HG02763 (cell line): Measurements from ENCODE around the gene POLR2J2.
"Not testable (repeated sequence)": the region's sequence is repeated elsewhere in the genome, so short reads cannot be mapped to it uniquely, and the experiment has no call there.

Experiments used
- ATAC-seq: cut with Tn5 transposase; IDR thresholded peaks from one replicate; pipeline ENCODE4 v1.9.1; 2021; ENCODE audit warnings: mild to moderate bottlenecking, moderate library complexity; ENCODE audit not compliant: unreplicated experiment

POLR2J2 gene

DNA sequence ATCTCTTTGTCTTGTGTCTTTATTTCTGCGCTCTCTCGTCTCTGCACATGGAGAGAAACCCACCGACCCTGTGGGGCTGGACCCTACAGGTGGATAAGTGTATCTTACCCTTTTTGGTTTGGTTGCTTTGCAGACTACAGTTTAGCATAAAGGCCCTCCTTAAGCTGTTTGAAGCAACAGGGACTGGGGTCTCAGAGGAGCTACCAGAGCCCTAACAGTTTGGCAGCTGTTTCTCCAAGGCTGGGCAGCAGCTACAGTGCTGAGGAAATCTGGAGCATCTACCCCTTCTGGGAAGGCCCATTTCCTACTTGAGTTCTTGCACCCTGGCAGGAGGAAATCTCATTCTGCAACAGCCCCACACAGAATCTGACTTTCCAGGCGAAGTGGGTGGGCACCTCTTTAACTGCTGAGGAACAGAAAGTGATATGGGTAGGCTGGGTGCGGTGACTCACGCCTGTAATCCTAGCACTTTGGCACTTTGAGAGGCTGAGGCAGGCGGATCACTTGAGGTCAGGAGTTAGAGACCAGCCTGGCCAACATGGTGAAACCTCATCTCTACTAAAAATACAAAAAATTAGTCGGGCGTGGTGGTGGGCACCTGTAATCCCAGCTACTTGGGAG, 2.1 kb upstream of the POLR2J2 start:
- ATAC-seq: not testable (repeated sequence)

DNA sequence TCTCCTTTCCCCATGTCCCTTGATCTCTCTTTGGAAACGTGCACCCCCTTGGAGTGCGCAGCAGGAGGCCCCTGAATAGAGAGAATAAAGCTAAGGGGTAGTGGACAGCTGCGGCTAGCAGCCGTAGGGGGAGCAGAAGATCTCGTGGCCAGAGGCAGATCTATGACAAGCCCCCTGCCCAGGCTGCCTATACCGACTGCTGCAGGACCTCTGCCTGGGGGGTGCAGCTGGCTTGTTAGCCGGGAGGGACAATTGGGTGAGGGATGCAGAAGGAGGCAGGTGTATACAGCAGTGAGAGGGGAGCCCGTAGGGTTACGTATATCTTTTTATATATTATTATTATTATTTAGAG, 469 bp upstream of the POLR2J2 start:
- ATAC-seq: peak; percentile 22

DNA sequence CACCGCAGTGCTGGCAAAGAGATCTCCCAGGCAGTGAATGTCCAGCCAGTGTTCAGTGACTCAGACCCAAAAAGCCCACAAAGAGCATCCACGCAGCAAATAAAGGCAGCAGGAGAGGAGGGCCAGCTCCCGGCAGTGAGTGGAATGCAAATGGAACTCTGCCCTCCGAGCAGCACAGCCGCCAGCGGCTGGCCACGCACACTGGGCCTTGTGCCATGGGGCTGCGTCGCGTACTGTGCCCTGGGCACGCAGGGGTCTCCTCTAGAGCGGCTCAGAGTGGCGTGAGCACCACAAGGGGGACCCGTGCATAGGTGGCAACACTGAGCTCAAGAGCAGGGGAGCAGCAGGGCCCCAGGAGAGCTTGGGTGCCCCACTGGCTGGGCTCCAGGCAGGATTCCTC, 3.9 kb downstream of the POLR2J2 start:
- ATAC-seq: not testable (repeated sequence)

- not testable (repeated sequence) for ATAC-seq
Observed at GRCh38 chr7:102666850-102667249, 4.6 kb downstream of the POLR2J2 start.

- not testable (repeated sequence) for ATAC-seq
Observed at GRCh38 chr7:102664765-102665164, 6.7 kb downstream of the POLR2J2 start.

- ATAC-seq: not testable (repeated sequence)
Observed at GRCh38 chr7:102649924-102650323, 21.5 kb downstream of the POLR2J2 start, which contains the start of gene SPDYE2B. Gene SPDYE2B (plus strand): TSS chr7:102650319. CDS start chr7:102652349, 2,030 bp downstream.

- not testable (repeated sequence) for ATAC-seq
Observed at GRCh38 chr7:102647813-102648212, 23.6 kb downstream of the POLR2J2 start.

- ATAC-seq: not testable (repeated sequence)
Observed at GRCh38 chr7:102643404-102643803, 28.1 kb downstream of the POLR2J2 start.

- not testable (repeated sequence) for ATAC-seq
Observed at GRCh38 chr7:102642691-102643090, 28.8 kb downstream of the POLR2J2 start, which contains the start of gene UPK3BL1. Gene UPK3BL1 (minus strand): TSS chr7:102642791. CDS start chr7:102642741, 50 bp downstream.

DNA sequence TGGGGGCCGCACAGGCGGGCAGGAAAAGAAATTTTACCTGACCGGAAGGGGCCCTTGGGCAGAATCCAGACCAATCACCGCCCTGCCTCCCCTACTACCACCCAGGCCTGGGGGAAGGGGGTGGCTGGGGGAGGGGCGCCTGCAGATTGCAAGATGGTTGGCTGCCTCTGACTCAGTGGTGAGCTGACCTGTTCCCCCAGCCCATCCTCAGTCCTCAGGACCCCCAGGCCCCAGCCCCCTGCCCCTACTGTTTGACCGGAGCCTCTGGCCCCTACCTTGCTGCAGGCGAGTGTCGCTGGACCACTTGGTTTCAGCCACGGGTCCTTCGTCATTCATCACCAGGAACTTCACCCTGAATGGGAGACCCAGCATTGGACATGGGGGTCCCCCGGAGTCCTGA, 32.6 kb downstream of the POLR2J2 start:
- ATAC-seq: peak; percentile 6

GRCh38 chr7:102636956-102637355, 34.5 kb downstream of the POLR2J2 start:
- ATAC-seq: not testable (repeated sequence)

- ATAC-seq: not testable (repeated sequence)
Observed at GRCh38 chr7:102635354-102635753, 36.1 kb downstream of the POLR2J2 start.

DNA sequence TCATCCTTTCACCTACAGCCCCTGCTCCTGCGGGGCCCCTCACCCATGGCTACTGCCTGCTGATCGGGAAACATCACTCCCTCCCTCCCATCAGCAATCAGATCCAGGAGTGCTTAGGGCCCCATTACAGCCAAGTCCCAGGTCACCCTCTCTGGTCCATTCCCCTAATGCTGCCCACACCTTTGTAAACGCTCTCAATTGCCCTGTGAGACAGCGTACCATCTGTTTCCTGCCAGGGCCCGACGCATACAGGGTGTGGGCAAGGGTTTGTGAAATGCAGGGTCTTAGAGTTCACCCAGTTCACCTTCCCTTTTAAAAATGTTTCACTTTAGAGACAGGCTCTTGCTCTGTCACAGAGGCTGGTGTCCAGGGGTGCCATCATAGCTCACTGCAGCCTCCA, 37.2 kb downstream of the POLR2J2 start:
- not testable (repeated sequence) for ATAC-seq

GRCh38 chr7:102630622-102631021, 40.8 kb downstream of the POLR2J2 start:
- not testable (repeated sequence) for ATAC-seq

GRCh38 chr7:102627271-102627904, 44.1 kb downstream of the POLR2J2 start:
- ATAC-seq: not testable (repeated sequence)

DNA sequence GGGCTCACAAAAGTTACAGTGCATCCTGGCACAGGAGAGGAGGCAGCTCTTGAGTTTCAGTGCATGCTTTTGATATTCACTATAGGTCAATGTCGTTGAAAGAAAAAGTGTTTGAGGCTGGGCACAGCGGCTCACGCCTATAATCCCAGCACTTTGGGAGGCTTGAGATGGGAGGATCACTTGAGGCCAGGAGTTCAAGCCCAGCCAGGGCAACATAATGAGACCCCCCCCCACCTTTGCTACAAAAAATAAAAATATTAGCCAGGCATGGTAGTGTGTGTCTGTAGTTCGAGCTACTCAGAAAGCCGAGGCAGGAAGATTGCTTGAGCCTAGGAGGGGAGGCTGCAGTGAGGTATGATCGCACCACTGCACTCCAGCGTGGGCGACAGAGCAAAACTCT, 53.3 kb downstream of the POLR2J2 start:
- not testable (repeated sequence) for ATAC-seq

DNA sequence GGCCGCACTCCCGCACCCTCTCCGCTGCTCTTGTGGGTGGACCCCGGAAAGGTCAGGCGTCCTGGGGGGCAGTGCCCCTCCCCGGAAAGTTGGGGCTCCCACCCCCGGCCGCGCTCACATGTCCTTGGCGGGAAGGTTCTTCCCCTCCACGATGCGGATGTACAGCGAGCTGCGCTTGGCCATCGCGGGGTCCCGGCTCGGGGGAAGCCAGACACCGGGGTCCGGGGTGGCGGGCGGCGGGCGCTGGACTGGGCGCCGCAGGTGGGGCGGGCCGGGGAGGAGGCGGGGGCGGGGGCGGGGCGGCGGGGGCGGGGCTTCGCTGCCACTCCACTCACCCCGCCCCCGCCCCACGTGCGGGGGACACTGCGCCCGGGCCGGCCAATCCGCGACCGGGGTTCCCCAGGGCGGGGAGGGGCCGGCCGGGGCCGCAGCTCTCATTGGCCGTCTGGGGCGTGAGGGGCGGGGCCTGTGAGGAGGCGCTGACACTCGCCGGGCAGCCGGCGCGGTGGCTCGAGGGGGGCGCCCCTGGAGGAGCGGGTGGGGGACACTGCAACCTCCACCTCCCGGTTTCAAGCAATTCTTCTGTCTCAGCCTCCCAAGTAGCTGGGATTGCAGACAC, 54.8 kb downstream of the POLR2J2 start, which contains the start of gene RASA4:
Gene RASA4 (minus strand): TSS at position 250 of the 619 bp plus-strand sequence. CDS start 67 bp downstream, at position 183.
- peak; percentile 75 for ATAC-seq
